KBM-7 (cell line): ENCODE data around the gene PDXDC1.
"Not testable (repeated sequence)": the region's sequence is repeated elsewhere in the genome, so short reads cannot be mapped to it uniquely, and the experiment has no call there.

ENCODE experiments used
- DNase-seq: peaks from one replicate; pipeline ENCODE4 v3.0.0-alpha.2; 2015
- in situ Hi-C: fragments of 300-500 bp; cut with MboI; formaldehyde crosslinking; loops from 2 replicates; pipeline ENCODE4 v1.14.3; 2020; ENCODE audit warnings: low sequenced_read_pairs, low pct_unique_long_range_greater_than_20kb, mixed read lengths

PDXDC1 gene

DNA sequence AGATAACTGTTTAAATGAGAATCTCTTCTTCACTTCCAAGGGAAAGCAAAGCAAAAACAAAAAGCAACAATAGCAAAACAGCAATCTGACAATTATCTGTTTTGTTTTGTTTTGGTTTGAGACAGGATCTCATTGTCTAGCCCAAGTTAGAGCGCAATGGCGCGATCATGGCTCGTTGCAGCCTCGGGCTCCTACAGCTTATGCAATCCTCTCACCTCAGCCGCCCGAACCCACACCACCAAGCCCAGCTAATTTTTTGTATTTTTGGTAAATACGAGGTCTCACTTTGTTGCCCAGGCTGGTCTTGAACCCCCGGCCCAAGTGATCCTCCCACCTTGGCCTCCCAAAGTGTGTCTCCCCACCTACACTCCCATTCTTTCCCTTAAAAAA, 121.8 kb downstream of the PDXDC1 start:
- in situ Hi-C loops, DNase-seq: not testable (repeated sequence)

DNA sequence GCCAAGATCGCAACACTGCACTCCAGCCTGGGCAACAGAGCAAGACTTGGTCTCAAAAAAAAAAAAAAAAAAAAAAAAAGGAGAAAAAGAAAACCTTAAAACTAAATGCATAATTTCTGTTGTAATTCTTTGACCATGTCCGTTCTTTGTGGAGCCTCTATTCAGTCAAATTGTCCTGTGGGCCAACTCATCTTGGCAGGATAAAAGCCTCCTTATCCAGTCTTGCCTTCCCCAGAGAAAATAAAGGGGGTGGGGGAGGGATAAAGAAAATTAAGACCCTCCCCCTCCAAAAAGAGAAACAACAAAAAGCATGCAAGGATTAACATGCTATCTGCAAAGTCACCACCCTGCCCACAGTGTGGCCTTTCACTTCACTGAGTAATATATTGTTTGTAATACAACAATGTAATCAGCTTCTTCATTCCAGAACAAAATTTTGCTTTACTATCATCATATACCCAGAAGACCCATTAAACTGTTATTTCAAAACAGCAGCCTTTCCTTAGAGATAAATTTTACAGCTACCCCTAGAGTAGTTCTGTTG, 124.6 kb downstream of the PDXDC1 start:
- in situ Hi-C loops = not testable (repeated sequence)

DNA sequence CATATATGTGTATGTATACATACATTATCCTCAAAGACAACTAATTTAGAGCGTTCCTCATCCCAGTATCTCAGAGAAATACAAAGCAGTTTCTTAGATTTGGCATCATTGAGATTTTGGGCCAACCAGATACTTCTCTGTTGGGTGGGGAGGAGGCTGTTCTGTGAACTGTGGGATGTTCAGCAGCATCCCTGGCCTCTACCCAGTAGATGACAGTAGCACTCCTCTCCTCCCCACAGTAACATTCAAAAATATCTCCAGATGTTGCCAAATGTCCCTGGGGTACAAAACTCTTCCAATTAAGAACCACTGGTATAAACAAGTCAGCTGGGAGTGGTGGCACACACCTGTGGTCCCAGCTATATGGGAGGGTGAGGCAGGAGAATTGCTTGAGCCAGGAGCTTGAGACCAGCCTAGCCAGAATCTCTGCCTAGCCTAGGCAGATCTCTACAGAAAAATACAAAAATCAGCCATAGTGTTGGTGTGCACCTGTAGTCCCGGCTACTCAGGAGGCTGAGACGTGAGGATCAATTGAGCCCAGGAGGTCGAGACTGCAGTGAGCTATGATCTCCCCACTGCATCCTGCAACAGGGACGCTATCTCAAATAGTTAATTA, 125.7 kb downstream of the PDXDC1 start:
- in situ Hi-C loops, DNase-seq: not testable (repeated sequence)

More for the DNA sequence above, 124.6 kb downstream of the PDXDC1 start:
- not testable (repeated sequence) for DNase-seq

DNA sequence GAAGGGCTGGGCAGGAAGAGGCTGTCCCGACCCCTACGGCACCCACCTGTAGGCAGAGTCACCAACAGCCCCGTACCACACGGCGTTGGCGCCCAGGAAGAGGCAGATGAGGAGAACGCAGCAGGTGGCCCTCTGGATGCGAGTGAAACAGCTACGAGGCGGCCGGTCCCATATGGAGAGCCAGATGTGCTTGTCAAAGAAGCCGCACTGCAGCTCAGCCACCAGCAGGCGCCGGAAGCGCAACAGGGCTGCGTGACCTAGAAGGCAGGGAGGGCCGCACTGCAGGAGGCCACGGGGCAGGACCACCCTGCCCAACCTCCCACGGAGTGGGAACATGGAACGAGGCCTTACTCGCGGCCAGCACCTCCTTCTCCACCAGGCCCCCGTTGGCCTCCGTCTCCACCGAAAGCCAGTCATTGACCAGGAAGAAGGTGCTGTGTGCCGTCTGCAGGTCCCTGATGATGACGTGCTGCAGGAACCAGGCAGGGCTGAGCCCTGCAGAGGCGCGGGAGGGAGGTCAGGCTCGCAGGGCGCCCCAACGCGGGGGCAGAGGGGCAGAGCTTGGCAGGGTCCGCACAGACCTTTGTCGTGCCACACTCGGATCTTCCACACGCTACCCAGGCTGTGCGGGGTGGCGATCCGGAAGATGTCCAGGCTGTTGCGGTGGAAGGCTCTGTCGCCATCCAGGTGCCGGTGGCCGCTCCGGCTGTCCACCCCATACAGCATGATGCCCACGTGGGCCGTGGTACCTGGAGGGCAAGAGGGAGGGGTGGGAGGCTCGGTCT, 153.0 kb downstream of the PDXDC1 start:
- in situ Hi-C loops, DNase-seq: not testable (repeated sequence)

DNA sequence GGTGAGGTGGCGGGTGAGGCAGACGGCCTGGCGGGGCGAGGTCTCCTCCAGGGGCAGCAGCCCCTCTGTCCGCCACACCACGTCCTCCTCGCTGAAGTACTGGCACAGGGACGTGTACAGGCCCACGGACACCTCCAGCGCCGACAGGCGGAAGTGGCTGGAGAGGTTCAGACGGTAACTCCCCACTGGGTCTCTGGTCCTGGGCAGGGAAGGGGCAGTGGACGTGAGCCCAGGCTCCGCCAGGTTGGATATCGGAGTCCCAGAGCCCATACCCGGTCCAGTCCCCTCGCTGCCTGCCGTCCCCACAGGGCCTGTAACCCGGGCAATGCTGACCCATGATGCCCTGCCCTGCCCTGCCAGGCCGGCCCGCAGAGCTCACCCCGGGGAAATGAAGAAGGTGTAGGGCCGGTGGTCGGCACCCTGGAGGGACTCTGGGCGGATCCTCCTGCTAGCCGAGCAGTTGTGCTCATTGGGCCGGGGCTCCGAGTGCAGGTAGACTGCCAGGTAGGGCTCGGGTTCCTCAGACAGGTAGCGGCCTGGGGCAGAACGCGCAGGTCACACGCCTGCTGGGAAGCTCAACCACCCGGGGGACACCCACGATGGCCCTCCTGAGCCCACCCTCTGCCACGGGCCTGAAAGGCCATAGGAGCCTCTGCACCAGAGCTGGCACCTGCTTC, 155.6 kb downstream of the PDXDC1 start:
- in situ Hi-C loops, DNase-seq: not testable (repeated sequence)

GRCh38 chr16:15130943-15131700, 156.3 kb downstream of the PDXDC1 start:
- in situ Hi-C loops, DNase-seq: not testable (repeated sequence)

DNA sequence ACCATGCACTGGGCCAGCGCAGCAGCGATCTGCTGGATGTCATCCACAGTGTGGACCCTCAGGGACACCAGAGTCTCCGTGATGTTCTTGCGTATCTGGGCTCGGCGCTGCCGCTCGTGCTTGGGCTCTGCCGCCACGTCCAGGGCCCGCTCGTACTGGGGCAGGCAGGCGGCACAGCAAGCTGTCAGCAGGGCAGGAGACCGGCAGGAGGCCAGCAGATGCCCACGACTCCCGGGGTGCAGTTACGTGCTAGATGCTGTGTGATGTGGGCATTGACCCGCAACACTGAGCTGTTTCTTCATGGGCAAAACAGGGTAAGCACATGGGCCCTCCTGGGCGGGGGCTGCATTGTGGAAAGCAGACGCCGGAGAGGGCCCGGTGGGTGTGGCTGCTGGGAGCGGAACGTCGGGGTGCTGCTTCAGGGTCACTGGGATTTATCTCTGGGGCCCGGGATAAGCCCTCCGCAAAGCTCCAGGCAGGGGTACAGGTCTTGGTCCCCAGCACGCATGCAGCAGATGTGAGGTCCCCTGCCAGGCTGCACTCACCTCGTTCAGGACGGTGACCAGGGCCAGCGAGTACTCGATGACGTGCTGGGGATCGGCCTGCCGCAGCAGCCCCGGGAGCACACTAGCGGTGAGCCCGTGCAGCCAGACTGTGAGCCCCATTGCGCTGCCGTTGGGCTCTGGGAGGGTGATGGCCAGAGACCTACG, 158.0 kb downstream of the PDXDC1 start:
- DNase-seq, in situ Hi-C loops: not testable (repeated sequence)

- in situ Hi-C loops, DNase-seq: not testable (repeated sequence)
These were observed 158.7 kb downstream of the PDXDC1 start for GRCh38 chr16:15133554-15133953.

DNA sequence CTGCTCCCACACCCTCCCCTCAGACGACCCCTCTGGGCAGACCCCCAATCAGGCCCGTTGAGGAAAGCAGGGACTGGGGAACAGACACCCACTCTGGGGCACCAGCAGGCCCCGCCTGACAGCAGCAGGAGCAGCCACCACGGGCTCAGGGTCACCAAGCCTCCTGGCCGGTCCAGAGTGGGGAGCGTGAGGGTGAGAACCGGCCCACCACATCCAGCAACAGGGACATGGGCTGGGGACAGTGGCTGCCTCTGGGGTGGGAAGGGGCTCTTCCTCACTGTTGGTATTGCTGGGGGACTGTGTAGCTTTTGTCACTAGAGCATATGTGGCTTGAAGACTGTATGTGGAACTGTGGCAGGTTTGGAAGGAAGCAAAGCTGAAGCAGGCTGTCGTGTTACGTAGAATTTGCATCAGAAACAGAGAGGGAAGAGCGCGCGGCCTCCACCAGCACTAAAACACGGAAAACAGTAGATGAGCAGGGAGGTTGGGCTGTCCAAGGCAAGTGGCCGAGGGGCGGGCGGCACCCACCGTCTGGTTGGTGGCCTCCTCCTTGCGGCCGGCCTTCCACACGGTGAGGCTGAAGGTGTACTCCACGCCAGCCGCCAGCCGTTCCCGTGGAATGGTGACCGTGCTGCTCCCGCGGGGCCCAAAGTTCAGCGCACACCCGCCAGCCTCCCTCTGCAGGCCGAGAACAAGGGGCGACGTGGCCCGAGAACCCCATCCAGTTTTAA, 160.1 kb downstream of the PDXDC1 start:
- in situ Hi-C loops, DNase-seq: not testable (repeated sequence)

GRCh38 chr16:15135483-15136360, 160.9 kb downstream of the PDXDC1 start:
- DNase-seq, in situ Hi-C loops: not testable (repeated sequence)

DNA sequence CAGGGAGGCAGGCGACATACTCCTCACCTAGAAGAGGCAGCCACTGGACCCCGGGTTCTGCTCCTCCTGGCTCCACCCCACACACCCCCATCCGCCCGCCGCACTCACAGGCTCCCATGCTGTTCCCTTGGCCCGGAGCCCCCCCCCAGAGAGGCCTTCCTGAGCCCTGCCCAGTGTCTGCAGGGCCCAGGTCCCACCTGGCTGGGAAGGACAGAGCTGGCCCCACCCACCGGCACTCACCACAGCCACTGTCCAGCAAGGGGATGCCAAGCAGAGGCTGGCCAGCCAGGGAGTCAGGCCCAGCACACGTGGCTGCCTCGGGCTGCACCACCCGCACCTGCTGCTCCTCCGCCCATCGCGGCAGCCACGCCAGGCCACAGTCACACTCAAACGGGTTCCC, 162.7 kb downstream of the PDXDC1 start:
- in situ Hi-C loops, DNase-seq: not testable (repeated sequence)

DNA sequence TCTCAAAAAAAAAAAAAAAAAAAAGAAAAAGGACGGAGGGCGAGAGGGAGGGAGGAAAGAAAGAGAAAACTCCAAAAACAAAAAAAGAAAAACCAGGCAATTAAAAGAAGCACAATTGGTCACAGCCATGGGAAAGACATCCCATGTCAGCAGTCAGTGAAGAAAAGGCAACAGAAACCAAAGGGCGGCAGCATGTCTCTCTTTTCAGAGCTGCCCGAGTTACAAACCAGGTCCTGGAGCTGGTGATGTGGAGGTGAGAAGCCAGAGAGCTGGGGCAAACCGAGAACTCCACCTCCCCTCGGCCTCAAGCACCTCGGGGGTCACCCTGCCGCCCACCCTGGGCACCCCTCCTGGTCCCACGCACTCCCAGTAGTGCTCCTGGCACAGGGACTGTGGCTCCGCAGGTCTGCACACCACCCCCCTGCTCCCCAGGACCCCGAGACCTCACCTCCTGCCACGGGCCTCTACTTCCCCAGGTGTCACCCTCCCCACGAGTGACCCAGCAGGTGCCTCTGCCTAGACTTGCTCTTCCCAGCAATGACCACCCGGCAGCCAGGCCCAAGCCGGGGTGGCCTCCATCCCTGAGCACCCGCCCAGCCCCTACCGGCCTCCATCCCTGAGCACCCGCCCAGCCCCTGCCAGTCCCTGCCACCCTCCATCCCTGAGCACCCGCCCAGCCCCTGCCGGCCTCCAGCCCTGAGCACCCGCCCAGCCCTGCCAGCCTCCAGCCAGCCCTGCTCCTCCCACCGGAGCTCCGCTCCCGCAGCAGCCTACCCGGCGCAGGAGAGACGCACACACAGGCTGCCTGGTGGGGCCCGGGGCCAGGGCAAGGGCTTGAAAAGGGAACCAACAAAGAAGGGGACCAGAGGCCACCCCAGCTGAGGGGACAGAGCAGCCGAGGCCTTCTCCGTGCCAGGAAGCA, 165.9 kb downstream of the PDXDC1 start:
- DNase-seq, in situ Hi-C loops: not testable (repeated sequence)

- DNase-seq = no peak
- in situ Hi-C loops = no loop called here
These were observed 166.8 kb downstream of the PDXDC1 start for GRCh38 chr16:15141586-15141985.

GRCh38 chr16:15142107-15142890, 167.5 kb downstream of the PDXDC1 start:
- in situ Hi-C loops = not testable (repeated sequence)

More at GRCh38 chr16:15142107-15142890, 167.5 kb downstream of the PDXDC1 start:
- DNase-seq = not testable (repeated sequence)
